OCI-LY7 (cell line): Measurements from ENCODE around the gene PKN3.

Source experiments
- CTCF ChIP-seq: fragments of 200-600 bp; sonication (generic); conservative IDR thresholded peaks from 2 replicates; pipeline ENCODE4 v1.5.1; 2014; ENCODE audit warnings: mild to moderate bottlenecking, antibody characterized with exemption, low read length, moderate library complexity, mixed read lengths
- EZH2phosphoT487 ChIP-seq: fragments of 200-600 bp; sonication (generic); IDR thresholded peaks from 2 replicates; pipeline ENCODE4 v1.6.1; 2018; ENCODE audit warnings: low read depth, borderline replicate concordance, mild to moderate bottlenecking, mixed run types, antibody characterized with exemption, low read length, moderate library complexity, mixed read lengths

- TF ChIP-seq CTCF (no peak), EZH2phosphoT487 (no peak)
Measured at GRCh38 chr9:128657796-128658195, 44.5 kb upstream of the PKN3 start.
